Sigmoid colon (tissue), 7 donors: Measurements from ENCODE around the gene TRIM40. TPM values are rescaled to one million over a fixed set of nuclear protein-coding genes. Genes with fewer than 3 reads are reported as not detected.

Experiments used
- DNase-seq: peaks from one replicate; pipeline ENCODE4 v3.0.0-alpha.2; 2019
- H3K27ac ChIP-seq, 4 donors: fragments of 200-600 bp; sonication (generic); one replicate each; pipeline ENCODE4 v1.5.1; 2016 to 2019; ENCODE audit warnings: mild to moderate bottlenecking in 1 of 4
- H3K27me3 ChIP-seq, 3 donors: fragments of 200-600 bp; sonication (generic); one replicate each; pipeline ENCODE4 v1.5.1; 2019; ENCODE audit warnings: mild to moderate bottlenecking in 1 of 3
- H3K36me3 ChIP-seq, 4 donors: fragments of 200-600 bp; sonication (generic); one replicate each; pipeline ENCODE4 v1.5.1; 2016 to 2019
- H3K4me1 ChIP-seq, 4 donors: fragments of 200-600 bp; sonication (generic); one replicate each; pipeline ENCODE4 v1.5.1; 2017 to 2019
- H3K4me3 ChIP-seq, 4 donors: fragments of 200-600 bp; sonication (generic); one replicate each; pipeline ENCODE4 v1.5.1; 2017 to 2019; ENCODE audit warnings: mild to moderate bottlenecking in 2 of 4, moderate library complexity in 1 of 4
- H3K9me3 ChIP-seq, 4 donors: fragments of 200-600 bp in 3 of 4; sonication (generic) in 3 of 4; one replicate each; pipeline versions ENCODE4 v1.5.1 to v1.6.1; 2013 to 2019
- CTCF ChIP-seq, 4 experiments: fragments of 450-650 bp in 3 of 4; fragments of 200-600 bp in 1 of 4; IDR thresholded peaks; one replicate each; pipeline ENCODE4 v1.5.1; 2016 to 2019; ENCODE audit warnings: antibody characterized with exemption in 4 of 4, mild to moderate bottlenecking in 3 of 4, moderate library complexity in 2 of 4
- EP300 ChIP-seq, 4 donors: sonication (generic); formaldehyde crosslinking; IDR thresholded peaks; one replicate each; pipeline ENCODE4 v1.6.1; 2017; ENCODE audit warnings: antibody characterized with exemption in 4 of 4
- POLR2A ChIP-seq, 2 donors: fragments of 450-650 bp; IDR thresholded peaks; one replicate each; pipeline ENCODE4 v1.6.1; 2016; ENCODE audit warnings: antibody characterized with exemption in 2 of 2, mild to moderate bottlenecking in 2 of 2, moderate library complexity in 2 of 2
- POLR2AphosphoS5 ChIP-seq, 4 donors: sonication (generic); formaldehyde crosslinking; IDR thresholded peaks; one replicate each; pipeline ENCODE4 v1.6.1; 2017; ENCODE audit warnings: antibody characterized with exemption in 4 of 4
- WGBS, 2 donors: extraction: QIAGEN DNeasy Blood & Tissue Kit; methylation state at CpG; one replicate each; pipeline ENCODE4 v1.1.7; 2013; 5-methylcytosine and 5-hydroxymethylcytosine counted together
- intact Hi-C: fragments of 100-400 bp; cut with DNase I; formaldehyde crosslinking; loops from one replicate; pipeline ENCODE4 v1.15.1; 2023
- polyA plus RNA-seq, 3 donors: library from polyadenylated mRNA; stranded (reverse); fragments of 200-250 nt; gene quantifications; one replicate each; pipeline ENCODE4 v1.2.3, GENCODE V29; 2013
- total RNA-seq, 4 donors: library from RNA; depleted of rRNA; stranded (reverse); fragments of >200 nt; gene quantifications; one replicate each; pipeline ENCODE4 v1.1.0, GENCODE V29; 2016
- donor health status: healthy with polysubstance abuse.
- donor health status: Bipolar disorder and iron deficiency.
- donor health status: healthy.

Gene TRIM40
- total and polyA plus RNA-seq, 7 donors, result 6.6 to 23.8 (median 18.9) TPM; not detected in 4

- H3K27ac ChIP-seq, result no peak overlapping the region
- H3K4me3 ChIP-seq, result no peak overlapping the region
- no peak for TF ChIP-seq EP300 (IDR thresholded peaks at IDR 0.05)
- TF ChIP-seq CTCF (IDR thresholded peaks at IDR 0.05), result no peak
- WGBS, 2 donors, result 13 to 67% methylated on average over 2 of the region's 2 CpGs
- H3K27me3 ChIP-seq, result peaks cover 4 to 26% (median 9%) of the 10 kb centered on the region in 3 donors
- no peak for DNase-seq
- no peaks in the 10 kb centered on the region for H3K36me3 ChIP-seq
- no peaks in the 10 kb centered on the region for H3K9me3 ChIP-seq
- intact Hi-C loops, result no loop called here
- peaks cover 0 to 5% (median 4%) of the 10 kb centered on the region in 4 donors for H3K4me1 ChIP-seq
Observed at GRCh38 chr6:30122515-30122914, 13.4 kb upstream of the TRIM40 start.

- no peak overlapping the region for H3K4me3 ChIP-seq
- DNase-seq, result no peak
- H3K27ac ChIP-seq, result no peak overlapping the region
- H3K27me3 ChIP-seq, result peaks cover 42 to 71% (median 42%) of the 10 kb centered on the region in 3 donors
- TF ChIP-seq CTCF (IDR thresholded peaks at IDR 0.05), result no peak
- TF ChIP-seq EP300 (IDR thresholded peaks at IDR 0.05), result no peak
- no peak for TF ChIP-seq POLR2A (IDR thresholded peaks at IDR 0.05)
- TF ChIP-seq POLR2AphosphoS5 (IDR thresholded peaks at IDR 0.05), result no peak
- intact Hi-C loops, result no loop called here
- no peaks in the 10 kb centered on the region for H3K9me3 ChIP-seq
- WGBS, 2 donors, result 47 to 81% methylated on average over 50 of the region's 50 CpGs
- no peaks in the 10 kb centered on the region for H3K36me3 ChIP-seq
- H3K4me1 ChIP-seq, result peaks cover 0 to 12% (median 10%) of the 10 kb centered on the region in 4 donors
Observed at GRCh38 chr6:30127238-30128093, 8.5 kb upstream of the TRIM40 start.

- H3K27me3 ChIP-seq, result peaks cover 42 to 86% (median 42%) of the 10 kb centered on the region in 3 donors
- DNase-seq, result no peak
- no peaks in the 10 kb centered on the region for H3K9me3 ChIP-seq
- no peak overlapping the region for H3K4me3 ChIP-seq
- WGBS, 2 donors, result 45 to 66% methylated on average over 10 of the region's 10 CpGs
- no peaks in the 10 kb centered on the region for H3K36me3 ChIP-seq
- H3K4me1 ChIP-seq, result peaks cover 0 to 12% (median 10%) of the 10 kb centered on the region in 4 donors
- no peak overlapping the region for H3K27ac ChIP-seq
- no peak for TF ChIP-seq EP300 (IDR thresholded peaks at IDR 0.05)
- TF ChIP-seq POLR2A (IDR thresholded peaks at IDR 0.05), result no peak
- TF ChIP-seq CTCF (IDR thresholded peaks at IDR 0.05), result no peak
- TF ChIP-seq POLR2AphosphoS5 (IDR thresholded peaks at IDR 0.05), result no peak
- intact Hi-C loops, result no loop called here
Observed at GRCh38 chr6:30129265-30130178, 6.4 kb upstream of the TRIM40 start.

- intact Hi-C loops, result no loop called here
- DNase-seq, result no peak
- TF ChIP-seq POLR2A (IDR thresholded peaks at IDR 0.05) (no peak), POLR2AphosphoS5 (IDR thresholded peaks at IDR 0.05) (no peak), EP300 (IDR thresholded peaks at IDR 0.05) (no peak), CTCF (IDR thresholded peaks at IDR 0.05) (no peak)
- Histone ChIP-seq H3K4me3 (no peak overlapping the region), H3K4me1 (peaks cover 0 to 12% (median 10%) of the 10 kb centered on the region in 4 donors), H3K27ac (no peak overlapping the region), H3K27me3 (peaks cover 41 to 91% (median 42%) of the 10 kb centered on the region in 3 donors), H3K36me3 (no peaks in the 10 kb centered on the region), H3K9me3 (no peaks in the 10 kb centered on the region)
- 39 to 67% methylated on average over 4 of the region's 4 CpGs for WGBS, 2 donors
Observed at GRCh38 chr6:30130179-30130679, 5.7 kb upstream of the TRIM40 start.
